ENCODE results near the gene COA1.

DNA sequence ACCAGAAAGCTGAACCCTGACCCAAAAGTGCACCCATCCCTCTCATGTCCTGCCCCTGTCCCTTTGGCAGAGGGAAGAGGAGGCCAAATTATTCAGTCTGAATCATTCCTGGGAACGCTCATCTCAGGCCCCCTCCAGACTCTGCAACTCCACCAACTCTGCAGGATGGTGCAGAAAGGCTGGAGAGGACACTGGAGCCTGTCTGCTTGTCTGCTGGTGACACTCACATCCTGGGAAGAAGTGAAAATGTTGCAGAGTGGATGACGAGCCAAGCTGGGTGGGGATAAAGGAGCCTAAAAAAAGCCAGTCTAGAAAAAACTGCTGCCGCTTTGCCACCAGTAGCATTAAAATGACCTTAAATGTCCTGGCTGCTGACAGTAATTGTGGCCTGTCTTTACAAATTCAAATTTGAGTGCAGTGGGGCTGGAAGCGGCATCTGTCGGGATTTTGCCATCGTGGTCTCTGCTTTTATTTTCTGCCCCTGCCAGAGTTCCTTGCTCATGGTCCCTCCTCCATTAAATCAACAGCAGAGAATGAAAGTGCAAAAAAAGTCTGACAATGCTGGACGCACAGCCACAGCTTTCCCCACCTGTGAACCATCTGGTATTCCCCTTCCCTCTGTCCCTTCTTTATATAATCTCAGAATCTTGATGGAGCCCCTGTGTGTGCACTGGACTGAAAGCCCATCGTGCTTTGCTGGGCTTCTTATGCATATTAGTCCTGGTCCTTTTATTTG is 82.6 kb downstream of the COA1 start:
- TF ChIP-seq, protein P1, sequence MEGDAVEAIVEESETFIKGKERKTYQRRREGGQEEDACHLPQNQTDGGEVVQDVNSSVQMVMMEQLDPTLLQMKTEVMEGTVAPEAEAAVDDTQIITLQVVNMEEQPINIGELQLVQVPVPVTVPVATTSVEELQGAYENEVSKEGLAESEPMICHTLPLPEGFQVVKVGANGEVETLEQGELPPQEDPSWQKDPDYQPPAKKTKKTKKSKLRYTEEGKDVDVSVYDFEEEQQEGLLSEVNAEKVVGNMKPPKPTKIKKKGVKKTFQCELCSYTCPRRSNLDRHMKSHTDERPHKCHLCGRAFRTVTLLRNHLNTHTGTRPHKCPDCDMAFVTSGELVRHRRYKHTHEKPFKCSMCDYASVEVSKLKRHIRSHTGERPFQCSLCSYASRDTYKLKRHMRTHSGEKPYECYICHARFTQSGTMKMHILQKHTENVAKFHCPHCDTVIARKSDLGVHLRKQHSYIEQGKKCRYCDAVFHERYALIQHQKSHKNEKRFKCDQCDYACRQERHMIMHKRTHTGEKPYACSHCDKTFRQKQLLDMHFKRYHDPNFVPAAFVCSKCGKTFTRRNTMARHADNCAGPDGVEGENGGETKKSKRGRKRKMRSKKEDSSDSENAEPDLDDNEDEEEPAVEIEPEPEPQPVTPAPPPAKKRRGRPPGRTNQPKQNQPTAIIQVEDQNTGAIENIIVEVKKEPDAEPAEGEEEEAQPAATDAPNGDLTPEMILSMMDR (IDR thresholded peaks at IDR 0.05; ENCODE audit: insufficient read depth, low read length, poor library complexity, severe bottlenecking), result no peak
- TF ChIP-seq EZH2phosphoT487 (conservative IDR thresholded peaks at IDR 0.05; ENCODE audit: low read length), result no peak

Measured in SU-DHL-6 (cell line).